ENCODE measurements around the gene RASAL2. TPM values are rescaled to one million over a fixed set of nuclear protein-coding genes. Genes with fewer than 3 reads are reported as not detected.
A peak's percentile ranks its signal among the peaks of the same experiment; 100 is the strongest.

Gene RASAL2
- total and polyA plus RNA-seq, 2 of the 13 experiments (the other 11 are each of a cell fraction or from before 2014, with no cell fraction given): 5.4 to 5.9 TPM

- no peak for TF ChIP-seq PRDM10 (CRISPR knock-in tag; IDR thresholded peaks at IDR 0.05; ENCODE audit: low read depth)
- no peak for TF ChIP-seq CREB3 (CRISPR knock-in tag; IDR thresholded peaks at IDR 0.05)
- TF ChIP-seq ZNF629 (CRISPR knock-in tag; conservative IDR thresholded peaks at IDR 0.05): peak; percentile 87
- no peak for TF ChIP-seq ZNF850 (CRISPR knock-in tag; conservative IDR thresholded peaks at IDR 0.05)
- no peak for TF ChIP-seq MBNL3 (CRISPR knock-in tag; conservative IDR thresholded peaks at IDR 0.05)
- 0 out of 2 replicates have a peak, but pooled peaks have one; percentile 31 for TF ChIP-seq ZNF644 (CRISPR knock-in tag; IDR thresholded peaks at IDR 0.05; ENCODE audit: low read depth)
- no peak for TF ChIP-seq RBFOX2 (IDR thresholded peaks at IDR 0.05; ENCODE audit: low read depth, low read length)
- TF ChIP-seq SIX1 (CRISPR knock-in tag; IDR thresholded peaks at IDR 0.05; ENCODE audit: borderline replicate concordance): no peak
- no peak for TF ChIP-seq ZNF607 (CRISPR knock-in tag; IDR thresholded peaks at IDR 0.05; ENCODE audit: borderline replicate concordance)
- TF ChIP-seq KDM1A (CRISPR knock-in tag; IDR thresholded peaks at IDR 0.05): peak; percentile 54; the same call in 1 of the 2 replicates
- TF ChIP-seq SP140L (CRISPR knock-in tag; IDR thresholded peaks at IDR 0.05; ENCODE audit: borderline replicate concordance): no peak
- TF ChIP-seq SAP130 (CRISPR knock-in tag; IDR thresholded peaks at IDR 0.05; ENCODE audit: low read depth): peak; percentile 39
- no peak for TF ChIP-seq LCORL (IDR thresholded peaks at IDR 0.05)
- 0 out of 2 replicates have a peak, but pooled peaks have one; percentile 36 for TF ChIP-seq LCORL (CRISPR knock-in tag; IDR thresholded peaks at IDR 0.05)
- peak; percentile 64 for TF ChIP-seq FOSL2 (CRISPR knock-in tag; IDR thresholded peaks at IDR 0.05)
- TF ChIP-seq KLF9 (CRISPR knock-in tag; IDR thresholded peaks at IDR 0.05; ENCODE audit: low read depth): no peak
- TF ChIP-seq NFYC (CRISPR knock-in tag; IDR thresholded peaks at IDR 0.05): no peak
- TF ChIP-seq TEAD3 (CRISPR knock-in tag; optimal IDR thresholded peaks at IDR 0.05; ENCODE audit: borderline replicate concordance): peak; percentile 81
- peak; percentile 50; the same call in 1 of the 2 replicates for TF ChIP-seq ZNF605 (CRISPR knock-in tag; IDR thresholded peaks at IDR 0.05)
- 0 out of 2 replicates have a peak, but pooled peaks have one; percentile 26 for TF ChIP-seq DNMT3B (CRISPR knock-in tag; conservative IDR thresholded peaks at IDR 0.05)
- TF ChIP-seq ZNF292 (CRISPR knock-in tag; IDR thresholded peaks at IDR 0.05; ENCODE audit: borderline replicate concordance, low read depth): peak; percentile 73
- 0 out of 2 replicates have a peak, but pooled peaks have one; percentile 38 for TF ChIP-seq ARNTL (CRISPR knock-in tag; IDR thresholded peaks at IDR 0.05)
- no peak for TF ChIP-seq ZFP62 (CRISPR knock-in tag; IDR thresholded peaks at IDR 0.05)
- no peak for TF ChIP-seq ZNF468 (CRISPR knock-in tag; IDR thresholded peaks at IDR 0.05)
- TF ChIP-seq CEBPB (IDR thresholded peaks at IDR 0.05; ENCODE audit: borderline replicate concordance, low read depth, low read length): peak; percentile 95
- TF ChIP-seq ZNF788 (CRISPR knock-in tag; IDR thresholded peaks at IDR 0.05; ENCODE audit: borderline replicate concordance): no peak
- no peak for TF ChIP-seq SP4 (CRISPR knock-in tag; IDR thresholded peaks at IDR 0.05)
Observed at GRCh38 chr1:178060789-178061556, 32.9 kb upstream of the RASAL2 start (continued).

Data from HepG2 (cell line).